GM23338 (cell line): ENCODE measurements around the gene TCF7L2. TPM values are rescaled to one million over a fixed set of nuclear protein-coding genes. Genes with fewer than 3 reads are reported as not detected.

ENCODE experiments used
- ATAC-seq: fragments of 200-7000 bp; cut with Tn5 transposase; 3 replicates; pipeline ENCODE4 v1.9.1; 2020
- DNase-seq: peaks from one replicate; pipeline ENCODE4 v3.0.0-alpha.2; 2015; ENCODE audit warnings: low spot score
- H2AFZ ChIP-seq: fragments of 200-600 bp; sonication (generic); 2 replicates; pipeline ENCODE4 v1.8.0; 2016; ENCODE audit warnings: antibody characterized with exemption, mild to moderate bottlenecking, moderate library complexity
- H3F3A ChIP-seq: fragments of 200-600 bp; sonication (generic); replicated peaks from 2 replicates; pipeline ENCODE4 v1.8.0; 2017; ENCODE audit warnings: antibody characterized with exemption, mixed run types, low read depth
- H3K27ac ChIP-seq: fragments of 200-600 bp; sonication (generic); 2 replicates; pipeline ENCODE4 v1.6.1; 2016; ENCODE audit warnings: low read depth
- H3K27me3 ChIP-seq: fragments of 200-600 bp; sonication (generic); 2 replicates; pipeline ENCODE4 v1.8.0; 2016; ENCODE audit warnings: mild to moderate bottlenecking, mixed run types, moderate library complexity; ENCODE audit not compliant: insufficient read depth
- H3K36me3 ChIP-seq: fragments of 200-600 bp; sonication (generic); 2 replicates; pipeline ENCODE4 v1.8.0; 2016; ENCODE audit warnings: mild to moderate bottlenecking; ENCODE audit not compliant: insufficient read depth
- H3K4me1 ChIP-seq: fragments of 200-600 bp; sonication (generic); 2 replicates; pipeline ENCODE4 v1.8.0; 2016; ENCODE audit warnings: mild to moderate bottlenecking, moderate library complexity; ENCODE audit not compliant: insufficient read depth
- H3K4me2 ChIP-seq: fragments of 200-600 bp; sonication (generic); 2 replicates; pipeline ENCODE4 v1.7.1; 2017; ENCODE audit warnings: mixed run types
- H3K4me3 ChIP-seq: fragments of 200-600 bp; sonication (generic); 2 replicates; pipeline ENCODE4 v1.6.1; 2016; ENCODE audit warnings: mixed run types
- H3K79me2 ChIP-seq: fragments of 200-600 bp; sonication (generic); replicated peaks from 2 replicates; pipeline ENCODE4 v1.8.0; 2017; ENCODE audit warnings: mild to moderate bottlenecking; ENCODE audit not compliant: insufficient read depth
- H3K9me2 ChIP-seq: fragments of 200-600 bp; sonication (generic); 2 replicates; pipeline ENCODE4 v1.8.0; 2017; ENCODE audit not compliant: insufficient read depth
- H4K20me1 ChIP-seq: fragments of 200-600 bp; sonication (generic); replicated peaks from 2 replicates; pipeline ENCODE4 v1.8.0; 2017; ENCODE audit warnings: mild to moderate bottlenecking; ENCODE audit not compliant: insufficient read depth
- H3K27ac Mint-ChIP-seq: 2 replicates; pipeline ENCODE4 v1.8.0; 2020; ENCODE audit warnings: inconsistent platforms, mild to moderate bottlenecking, moderate library complexity, mixed read lengths
- H3K27me3 Mint-ChIP-seq: 3 replicates; pipeline ENCODE4 v1.8.0; 2022; ENCODE audit warnings: low read depth, mild to moderate bottlenecking, moderate library complexity, mixed read lengths, inconsistent platforms; ENCODE audit not compliant: insufficient read depth, poor library complexity
- H3K36me3 Mint-ChIP-seq: 3 replicates; pipeline ENCODE4 v1.8.0; 2021; ENCODE audit warnings: low read depth, mild to moderate bottlenecking, inconsistent platforms, moderate library complexity, mixed read lengths
- H3K4me1 Mint-ChIP-seq: 3 replicates; pipeline ENCODE4 v1.8.0; 2020; ENCODE audit warnings: mild to moderate bottlenecking, inconsistent platforms, mixed read lengths
- H3K4me3 Mint-ChIP-seq: 3 replicates; pipeline ENCODE4 v1.8.0; 2021; ENCODE audit warnings: moderate library complexity, mild to moderate bottlenecking, inconsistent platforms, mixed read lengths
- H3K9me3 Mint-ChIP-seq: 3 replicates; pipeline ENCODE4 v1.8.0; 2020; ENCODE audit warnings: moderate library complexity, mild to moderate bottlenecking, inconsistent platforms, mixed read lengths
- CREB1 ChIP-seq: fragments of 250-450 bp; sonication (Bioruptor Pico); IDR thresholded peaks from 2 replicates; pipeline ENCODE4 v1.5.0; 2020; ENCODE audit warnings: low read depth, mild to moderate bottlenecking, moderate library complexity
- CTCF ChIP-seq, 2 experiments: fragments of 200-600 bp in 1 of 2; sonication (generic) in 1 of 2; conservative IDR thresholded peaks; 2 replicates each; pipeline versions ENCODE4 v1.5.1 to v1.6.1; 2016 to 2017; ENCODE audit warnings: antibody characterized with exemption in 2 of 2, low read depth in 2 of 2, mild to moderate bottlenecking in 2 of 2, moderate library complexity in 1 of 2
- ETS1 ChIP-seq: IDR thresholded peaks from 2 replicates; pipeline ENCODE4 v1.6.1; 2016; ENCODE audit warnings: antibody characterized with exemption
- EZH2 ChIP-seq: fragments of 200-600 bp; sonication (generic); IDR thresholded peaks from one replicate; pipeline ENCODE4 v1.8.0; 2017; ENCODE audit warnings: antibody characterized with exemption, mild to moderate bottlenecking, low read depth; ENCODE audit not compliant: unreplicated experiment
- EZH2phosphoT487 ChIP-seq: fragments of 200-600 bp; sonication (generic); IDR thresholded peaks from one replicate; pipeline ENCODE4 v1.8.1; 2018; ENCODE audit warnings: antibody characterized with exemption; ENCODE audit not compliant: unreplicated experiment
- JUNB ChIP-seq: IDR thresholded peaks from one replicate; pipeline ENCODE4 v1.6.1; 2016; ENCODE audit warnings: antibody characterized with exemption; ENCODE audit not compliant: unreplicated experiment
- NANOG ChIP-seq: IDR thresholded peaks from 2 replicates; pipeline ENCODE4 v1.6.1; 2016; ENCODE audit warnings: antibody characterized with exemption, borderline replicate concordance
- POLR2AphosphoS5 ChIP-seq: IDR thresholded peaks from 2 replicates; pipeline ENCODE4 v1.6.1; 2016; ENCODE audit warnings: antibody characterized with exemption, low read depth
- REST ChIP-seq: IDR thresholded peaks from one replicate; pipeline ENCODE4 v1.6.1; 2018; ENCODE audit warnings: antibody characterized with exemption; ENCODE audit not compliant: unreplicated experiment
- STAT1 ChIP-seq: IDR thresholded peaks from one replicate; pipeline ENCODE4 v1.6.1; 2016; ENCODE audit warnings: antibody characterized with exemption; ENCODE audit not compliant: unreplicated experiment
- ZNF114 ChIP-seq: fragments of 250-450 bp; sonication (Bioruptor Pico); IDR thresholded peaks from 2 replicates; pipeline ENCODE4 v1.5.0; 2020; ENCODE audit warnings: mild to moderate bottlenecking, moderate library complexity
- ZNF331 ChIP-seq: fragments of 250-450 bp; sonication (Bioruptor Pico); IDR thresholded peaks from 2 replicates; pipeline ENCODE4 v1.5.0; 2020; ENCODE audit warnings: low read depth, mild to moderate bottlenecking, moderate library complexity
- polyA plus RNA-seq: library from polyadenylated mRNA; unstranded; fragments of >200 nt; fragmentation: Nextera tagmentation; extraction: Ambion mirVana; gene quantifications from 2 replicates; pipeline ENCODE4 v1.2.1, GENCODE V29; 2016
- total RNA-seq: library from RNA; depleted of rRNA; stranded (reverse); fragments of >200 nt; shearing (Covaris generic); gene quantifications from 2 replicates; pipeline ENCODE4 v1.2.3, GENCODE V29; 2014
- TF ChIP-seq, protein P1 (sequence below): fragments of 250-450 bp; sonication (Bioruptor Pico); IDR thresholded peaks from 2 replicates; pipeline ENCODE4 v1.5.0; 2020; ENCODE audit warnings: mild to moderate bottlenecking, moderate library complexity

Gene TCF7L2
- total and polyA plus RNA-seq, 2 experiments from 2014 or later, result 32.2 to 80.8 TPM

DNA sequence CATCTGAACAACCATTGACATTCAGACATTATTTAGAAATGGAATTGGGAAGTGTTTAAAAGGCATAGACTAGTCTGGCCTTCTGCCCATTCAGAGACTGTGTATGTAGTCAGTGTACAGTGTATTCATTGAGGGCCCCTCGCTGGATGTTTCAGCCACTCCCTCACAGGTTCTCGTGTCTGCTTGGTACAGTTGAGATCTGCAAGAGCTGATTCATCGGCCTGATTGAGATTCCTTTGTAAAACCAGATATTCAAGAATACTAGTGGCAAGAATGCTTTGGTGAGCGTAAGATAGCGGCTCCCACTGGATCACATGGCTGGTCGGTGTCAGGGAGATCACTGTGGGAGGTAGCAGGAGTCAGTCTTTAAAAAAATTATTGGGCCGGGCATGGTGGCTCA lies 119.5 kb downstream of the TCF7L2 start:
- DNase-seq (no peak), ATAC-seq (no peak)
- H3K27me3 ChIP-seq, result no peaks in the 10 kb centered on the region
- no peaks in the 10 kb centered on the region for H3K9me2 ChIP-seq
- H3K36me3 Mint-ChIP-seq, result peaks cover 22% of the 10 kb centered on the region
- TF ChIP-seq CTCF (conservative IDR thresholded peaks at IDR 0.05; ENCODE audit: low read depth in 2 of 2) (no peak), EZH2 (no peak), POLR2AphosphoS5 (no peak), EZH2phosphoT487 (no peak), ETS1 (no peak), ZNF331 (CRISPR knock-in tag) (no peak), REST (no peak), ZNF114 (CRISPR knock-in tag) (no peak), STAT1 (no peak), NANOG (no peak), JUNB (no peak), CREB1 (CRISPR knock-in tag) (no peak)
- TF ChIP-seq, protein P1, sequence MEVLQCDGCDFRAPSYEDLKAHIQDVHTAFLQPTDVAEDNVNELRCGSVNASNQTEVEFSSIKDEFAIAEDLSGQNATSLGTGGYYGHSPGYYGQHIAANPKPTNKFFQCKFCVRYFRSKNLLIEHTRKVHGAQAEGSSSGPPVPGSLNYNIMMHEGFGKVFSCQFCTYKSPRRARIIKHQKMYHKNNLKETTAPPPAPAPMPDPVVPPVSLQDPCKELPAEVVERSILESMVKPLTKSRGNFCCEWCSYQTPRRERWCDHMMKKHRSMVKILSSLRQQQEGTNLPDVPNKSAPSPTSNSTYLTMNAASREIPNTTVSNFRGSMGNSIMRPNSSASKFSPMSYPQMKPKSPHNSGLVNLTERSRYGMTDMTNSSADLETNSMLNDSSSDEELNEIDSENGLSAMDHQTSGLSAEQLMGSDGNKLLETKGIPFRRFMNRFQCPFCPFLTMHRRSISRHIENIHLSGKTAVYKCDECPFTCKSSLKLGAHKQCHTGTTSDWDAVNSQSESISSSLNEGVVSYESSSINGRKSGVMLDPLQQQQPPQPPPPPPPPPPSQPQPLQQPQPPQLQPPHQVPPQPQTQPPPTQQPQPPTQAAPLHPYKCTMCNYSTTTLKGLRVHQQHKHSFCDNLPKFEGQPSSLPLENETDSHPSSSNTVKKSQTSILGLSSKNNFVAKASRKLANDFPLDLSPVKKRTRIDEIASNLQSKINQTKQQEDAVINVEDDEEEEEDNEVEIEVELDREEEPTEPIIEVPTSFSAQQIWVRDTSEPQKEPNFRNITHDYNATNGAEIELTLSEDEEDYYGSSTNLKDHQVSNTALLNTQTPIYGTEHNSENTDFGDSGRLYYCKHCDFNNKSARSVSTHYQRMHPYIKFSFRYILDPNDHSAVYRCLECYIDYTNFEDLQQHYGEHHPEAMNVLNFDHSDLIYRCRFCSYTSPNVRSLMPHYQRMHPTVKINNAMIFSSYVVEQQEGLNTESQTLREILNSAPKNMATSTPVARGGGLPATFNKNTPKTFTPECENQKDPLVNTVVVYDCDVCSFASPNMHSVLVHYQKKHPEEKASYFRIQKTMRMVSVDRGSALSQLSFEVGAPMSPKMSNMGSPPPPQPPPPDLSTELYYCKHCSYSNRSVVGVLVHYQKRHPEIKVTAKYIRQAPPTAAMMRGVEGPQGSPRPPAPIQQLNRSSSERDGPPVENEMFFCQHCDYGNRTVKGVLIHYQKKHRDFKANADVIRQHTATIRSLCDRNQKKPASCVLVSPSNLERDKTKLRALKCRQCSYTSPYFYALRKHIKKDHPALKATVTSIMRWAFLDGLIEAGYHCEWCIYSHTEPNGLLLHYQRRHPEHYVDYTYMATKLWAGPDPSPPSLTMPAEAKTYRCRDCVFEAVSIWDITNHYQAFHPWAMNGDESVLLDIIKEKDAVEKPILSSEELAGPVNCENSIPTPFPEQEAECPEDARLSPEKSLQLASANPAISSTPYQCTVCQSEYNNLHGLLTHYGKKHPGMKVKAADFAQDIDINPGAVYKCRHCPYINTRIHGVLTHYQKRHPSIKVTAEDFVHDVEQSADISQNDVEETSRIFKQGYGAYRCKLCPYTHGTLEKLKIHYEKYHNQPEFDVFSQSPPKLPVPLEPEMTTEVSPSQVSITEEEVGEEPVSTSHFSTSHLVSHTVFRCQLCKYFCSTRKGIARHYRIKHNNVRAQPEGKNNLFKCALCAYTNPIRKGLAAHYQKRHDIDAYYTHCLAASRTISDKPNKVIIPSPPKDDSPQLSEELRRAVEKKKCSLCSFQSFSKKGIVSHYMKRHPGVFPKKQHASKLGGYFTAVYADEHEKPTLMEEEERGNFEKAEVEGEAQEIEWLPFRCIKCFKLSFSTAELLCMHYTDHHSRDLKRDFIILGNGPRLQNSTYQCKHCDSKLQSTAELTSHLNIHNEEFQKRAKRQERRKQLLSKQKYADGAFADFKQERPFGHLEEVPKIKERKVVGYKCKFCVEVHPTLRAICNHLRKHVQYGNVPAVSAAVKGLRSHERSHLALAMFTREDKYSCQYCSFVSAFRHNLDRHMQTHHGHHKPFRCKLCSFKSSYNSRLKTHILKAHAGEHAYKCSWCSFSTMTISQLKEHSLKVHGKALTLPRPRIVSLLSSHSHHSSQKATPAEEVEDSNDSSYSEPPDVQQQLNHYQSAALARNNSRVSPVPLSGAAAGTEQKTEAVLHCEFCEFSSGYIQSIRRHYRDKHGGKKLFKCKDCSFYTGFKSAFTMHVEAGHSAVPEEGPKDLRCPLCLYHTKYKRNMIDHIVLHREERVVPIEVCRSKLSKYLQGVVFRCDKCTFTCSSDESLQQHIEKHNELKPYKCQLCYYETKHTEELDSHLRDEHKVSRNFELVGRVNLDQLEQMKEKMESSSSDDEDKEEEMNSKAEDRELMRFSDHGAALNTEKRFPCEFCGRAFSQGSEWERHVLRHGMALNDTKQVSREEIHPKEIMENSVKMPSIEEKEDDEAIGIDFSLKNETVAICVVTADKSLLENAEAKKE (CRISPR knock-in tag), result no peak
- no peak overlapping the region; the same call in 2 of the 3 replicates for H3K4me3 Mint-ChIP-seq
- no peak overlapping the region for H3K4me3 ChIP-seq
- peaks cover 5% of the 10 kb centered on the region for H3K27me3 Mint-ChIP-seq
- no peak overlapping the region for H2AFZ ChIP-seq
- peaks cover 95% of the 10 kb centered on the region for H3K79me2 ChIP-seq
- H3K27ac ChIP-seq, result no peak overlapping the region
- no peak overlapping the region for H3K4me2 ChIP-seq
- H3F3A ChIP-seq, result peaks cover 8% of the 10 kb centered on the region
- peaks cover 40% of the 10 kb centered on the region for H3K4me1 ChIP-seq
- peaks cover 71% of the 10 kb centered on the region for H4K20me1 ChIP-seq
- no peaks in the 10 kb centered on the region for H3K9me3 Mint-ChIP-seq
- H3K4me1 Mint-ChIP-seq, result peaks cover 50% of the 10 kb centered on the region
- H3K36me3 ChIP-seq, result no peaks in the 10 kb centered on the region
- no peak overlapping the region; the same call in 1 of the 2 replicates for H3K27ac Mint-ChIP-seq
